HG02610 (cell line): ENCODE results near the gene USP22.

ENCODE experiments used
- ATAC-seq: cut with Tn5 transposase; IDR thresholded peaks from one replicate; pipeline ENCODE4 v1.9.1; 2021; ENCODE audit warnings: mild to moderate bottlenecking, moderate library complexity; ENCODE audit not compliant: unreplicated experiment

USP22 gene

DNA sequence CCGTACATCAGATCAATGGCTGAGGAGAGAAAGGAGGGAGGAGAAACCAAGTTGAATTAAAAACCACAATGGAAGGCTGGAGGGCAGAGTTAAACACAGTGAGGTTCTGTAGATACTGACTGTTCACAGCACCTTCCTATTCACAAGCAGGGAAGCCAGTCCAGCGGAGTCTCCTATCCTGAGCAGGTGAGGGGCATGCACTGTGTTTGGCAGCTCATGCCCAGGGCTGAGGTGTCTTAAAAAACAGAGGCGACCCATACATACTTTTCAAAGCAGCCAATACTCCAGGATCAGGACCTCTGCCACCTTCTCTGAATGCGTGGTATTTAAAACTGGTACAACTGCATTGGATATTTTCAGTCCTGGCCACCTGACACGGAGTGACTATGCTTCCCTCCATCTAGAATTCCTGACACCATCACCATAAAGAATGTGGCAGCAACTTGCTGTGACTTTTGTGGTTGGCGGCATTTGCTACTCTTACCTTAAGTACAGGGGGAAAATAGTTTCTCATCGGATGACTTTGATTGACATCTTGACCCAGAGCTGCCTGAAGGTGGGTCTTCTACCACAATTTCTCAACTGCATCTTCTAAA lies 21.5 kb downstream of the USP22 start:
- ATAC-seq: no peak

DNA sequence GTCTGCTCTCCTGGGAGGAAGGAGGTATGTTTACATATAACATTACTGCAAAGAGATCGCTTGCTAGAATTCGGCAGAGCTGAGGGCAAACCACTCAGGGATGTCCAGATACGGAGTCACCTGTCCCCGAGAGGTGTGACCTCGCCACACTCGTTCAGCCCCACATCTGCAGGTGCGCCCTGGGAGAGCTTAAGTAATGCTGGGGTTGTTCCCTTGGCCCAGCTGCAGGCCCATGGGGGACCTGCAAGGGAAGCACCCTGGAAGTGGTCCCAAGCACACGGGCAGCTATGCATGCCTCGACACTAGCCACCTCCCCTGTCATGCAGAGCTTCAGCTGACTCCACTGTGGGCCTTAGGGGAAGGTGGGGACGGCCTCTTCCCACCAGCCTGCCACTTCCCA lies 22.2 kb downstream of the USP22 start:
- ATAC-seq: no peak

DNA sequence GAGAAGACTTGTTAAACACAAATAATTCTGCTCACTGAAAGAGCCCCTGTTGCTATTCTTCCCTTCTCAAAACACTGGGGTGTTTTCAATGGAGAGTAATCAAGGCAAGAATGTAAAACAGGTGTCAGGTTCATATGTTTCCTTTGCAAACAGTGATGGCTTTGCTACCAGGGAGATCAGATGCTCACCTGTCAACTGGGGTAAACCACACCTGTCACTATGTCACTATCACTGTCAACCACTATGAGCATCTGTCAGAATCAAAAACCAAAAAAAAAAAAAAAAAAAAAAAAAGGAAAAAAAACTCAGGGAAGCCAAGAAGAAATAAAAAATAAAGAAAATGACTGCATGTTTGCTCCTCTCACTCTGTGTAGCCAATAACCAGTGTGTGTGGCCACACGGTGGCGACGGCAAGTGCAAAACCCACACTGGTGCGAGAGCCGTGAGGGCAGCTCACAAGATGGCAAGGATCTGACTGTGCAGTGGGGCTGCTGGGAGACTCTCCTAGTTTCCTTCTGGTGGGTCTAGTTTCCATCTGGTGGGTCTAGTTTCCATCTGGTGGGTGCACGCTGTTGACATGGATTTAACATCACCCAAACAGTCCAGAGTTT lies 22.7 kb downstream of the USP22 start:
- no peak for ATAC-seq

- no peak for ATAC-seq
Measured at GRCh38 chr17:21018894-21019293, 23.9 kb downstream of the USP22 start.

DNA sequence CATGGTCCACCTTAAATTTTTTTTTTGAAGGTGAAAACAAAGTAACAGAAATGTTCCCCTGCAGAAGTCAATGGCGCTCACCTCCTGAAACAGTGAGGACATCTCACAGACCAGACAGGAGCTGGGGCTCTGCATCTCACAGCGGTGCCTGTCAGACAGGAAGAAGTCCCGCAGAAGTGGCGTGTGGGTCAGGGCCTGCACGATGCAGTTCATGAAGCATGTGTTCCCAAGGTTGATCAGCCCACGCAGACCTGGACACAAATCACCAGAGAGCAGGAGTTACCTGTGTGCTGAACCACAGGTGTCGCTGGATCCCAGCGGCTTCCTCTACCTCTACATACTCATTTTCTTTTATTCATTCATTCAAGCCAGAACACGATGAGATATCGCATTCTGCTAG lies 24.9 kb downstream of the USP22 start:
- ATAC-seq: no peak

- ATAC-seq: no peak
Measured at GRCh38 chr17:21017256-21017655, 25.6 kb downstream of the USP22 start.

DNA sequence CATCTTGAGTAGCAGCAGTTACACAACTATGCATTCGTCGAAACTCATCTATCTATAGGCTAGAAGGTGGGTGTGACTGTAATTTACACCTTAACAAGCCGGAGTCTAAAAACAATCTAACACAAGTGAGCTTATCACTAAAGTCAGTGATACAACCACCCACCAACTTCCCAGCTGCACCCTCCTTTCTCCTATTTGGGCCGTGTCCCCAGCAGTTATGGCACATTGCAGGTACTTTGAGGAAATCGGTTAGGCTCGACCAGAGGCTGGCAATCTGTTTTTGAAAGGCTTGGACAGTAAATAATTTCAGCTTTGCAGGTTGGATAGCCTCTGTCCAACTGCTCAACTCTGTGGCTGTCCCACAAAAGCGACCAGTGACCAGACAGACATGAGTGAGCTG lies 26.0 kb downstream of the USP22 start:
- ATAC-seq: no peak

DNA sequence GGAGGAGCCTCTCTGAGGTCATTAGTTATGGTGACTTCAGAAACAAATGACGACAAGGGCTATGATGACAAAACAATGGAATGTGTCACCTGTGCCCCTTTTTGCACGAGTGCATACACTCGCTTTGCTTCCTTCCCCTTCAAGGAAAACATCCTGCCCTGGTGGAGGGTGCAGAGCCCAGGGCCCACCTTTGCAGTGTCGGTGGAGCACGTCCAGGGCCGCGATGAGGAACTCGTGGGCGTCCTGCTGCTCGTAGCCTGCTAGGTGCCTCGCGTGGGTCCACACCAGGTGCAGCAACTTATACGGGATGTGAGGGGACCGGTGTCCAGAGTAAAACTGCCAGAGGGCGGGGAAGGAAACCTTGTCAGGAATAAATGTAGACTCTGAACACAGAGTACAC lies 27.2 kb downstream of the USP22 start:
- ATAC-seq: no peak

DNA sequence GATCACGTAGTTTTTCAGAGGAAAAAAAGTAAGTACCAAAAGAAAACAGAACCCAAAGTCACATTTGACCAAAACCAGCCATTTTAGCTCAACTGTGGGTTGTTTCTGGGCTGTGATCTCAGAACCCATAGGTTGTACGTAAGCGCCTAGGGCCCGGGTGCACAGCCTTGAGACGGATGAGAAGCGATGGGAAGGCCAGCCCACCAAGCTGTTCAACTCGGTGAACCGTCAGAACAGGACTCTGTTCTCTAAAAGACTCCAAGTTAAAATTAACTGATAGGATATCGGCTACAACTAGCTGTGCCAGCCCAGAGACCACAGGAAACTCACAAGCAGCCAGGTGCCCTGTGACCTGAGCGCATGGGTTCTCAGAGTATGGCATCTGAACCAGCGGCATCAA lies 28.3 kb downstream of the USP22 start:
- no peak for ATAC-seq

DNA sequence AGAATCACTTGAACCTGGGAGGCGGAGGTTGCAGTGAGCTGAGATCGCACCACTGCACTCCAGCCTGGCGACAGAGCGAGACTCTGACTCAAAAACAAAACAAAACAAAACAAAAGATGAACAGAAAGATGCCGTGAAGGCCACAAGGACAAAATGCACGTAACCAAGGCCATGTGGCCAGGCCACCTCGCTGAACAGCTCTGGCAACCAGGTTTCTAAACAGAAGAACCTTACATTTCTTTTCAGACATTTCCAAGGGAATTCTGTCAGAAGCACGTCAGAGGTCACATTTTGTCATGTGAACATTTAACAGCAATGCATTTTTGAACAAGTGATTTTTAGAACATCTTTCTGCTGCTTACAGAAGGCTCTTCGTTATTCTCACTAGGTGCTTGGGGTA lies 28.8 kb downstream of the USP22 start:
- no peak for ATAC-seq

DNA sequence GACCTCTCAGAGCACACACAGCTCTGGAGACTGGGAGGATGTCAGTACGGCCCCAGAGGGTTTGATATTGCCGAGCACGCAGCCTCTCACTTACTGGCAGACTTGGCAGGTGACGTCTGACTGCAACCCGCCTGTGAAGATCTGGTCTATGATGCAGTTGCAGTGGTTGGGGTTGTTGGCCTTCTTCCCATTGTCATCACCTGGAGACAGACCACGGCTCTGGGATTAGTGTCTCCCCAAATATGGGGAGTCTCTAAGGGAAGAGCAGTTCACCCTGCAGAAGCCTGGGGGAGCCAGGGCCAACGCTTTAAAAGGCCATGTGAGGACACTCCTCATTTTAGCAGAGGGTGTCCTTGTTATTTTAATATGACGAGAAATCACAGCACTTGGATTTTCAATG lies 30.1 kb downstream of the USP22 start:
- ATAC-seq: no peak

GRCh38 chr17:21010705-21011596 lies 31.9 kb downstream of the USP22 start:
- ATAC-seq: no peak

DNA sequence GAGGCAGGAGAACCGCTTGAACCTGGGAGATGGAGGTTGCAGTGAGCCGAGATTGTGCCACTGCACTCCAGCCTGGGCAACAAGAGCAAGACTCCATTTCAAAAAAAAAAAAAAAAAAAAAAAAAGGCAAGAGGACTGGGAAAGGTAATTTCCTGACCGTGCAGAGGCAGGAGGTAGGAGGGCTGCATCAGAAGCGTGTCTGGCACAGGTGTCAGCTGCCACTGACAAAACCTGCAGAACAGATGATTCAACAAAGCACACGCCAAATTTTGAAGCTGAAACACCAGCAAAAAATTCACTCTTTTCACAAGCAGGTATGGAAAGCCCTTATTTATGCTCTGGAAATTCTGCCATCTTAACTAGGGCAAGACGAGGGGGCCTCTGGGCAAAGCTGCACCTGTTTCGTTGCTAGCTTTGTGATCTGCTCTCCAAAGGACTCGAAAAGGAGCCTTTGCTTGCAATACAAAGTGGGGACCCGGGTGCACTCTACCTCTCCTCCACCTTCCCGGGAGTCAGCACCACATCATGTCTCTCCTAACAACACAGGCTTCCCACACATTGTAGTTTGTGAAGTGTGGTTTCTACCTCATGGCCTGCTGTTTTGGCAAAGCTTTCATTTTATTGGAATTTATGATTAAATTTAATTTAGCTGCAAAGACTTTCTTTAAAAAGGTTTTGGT lies 33.7 kb downstream of the USP22 start:
- ATAC-seq: no peak

- no peak for ATAC-seq
Measured at GRCh38 chr17:21008160-21008915, 34.5 kb downstream of the USP22 start.

GRCh38 chr17:21007646-21008045 lies 35.2 kb downstream of the USP22 start:
- no peak for ATAC-seq

DNA sequence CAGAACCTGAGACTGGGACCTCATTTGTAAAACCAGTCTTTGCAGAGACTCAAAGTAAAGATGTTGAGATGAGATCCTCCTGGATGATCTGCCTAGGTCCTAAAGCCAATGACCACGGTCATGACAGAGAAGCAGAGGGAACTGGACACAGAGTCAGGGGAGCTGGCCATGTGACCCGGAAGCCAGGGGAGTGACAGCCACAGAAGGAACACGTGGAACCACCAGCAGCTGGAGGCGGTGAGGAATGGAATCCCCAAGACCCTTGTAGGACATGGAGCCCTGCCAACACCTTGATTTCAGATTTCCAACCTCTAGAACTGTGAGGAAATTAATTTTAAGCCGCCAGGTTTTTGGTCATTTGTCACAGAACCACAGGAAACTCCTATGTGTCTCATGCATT lies 37.0 kb downstream of the USP22 start:
- ATAC-seq: no peak

- ATAC-seq: no peak
Measured at GRCh38 chr17:21005367-21005766, 37.4 kb downstream of the USP22 start.

DNA sequence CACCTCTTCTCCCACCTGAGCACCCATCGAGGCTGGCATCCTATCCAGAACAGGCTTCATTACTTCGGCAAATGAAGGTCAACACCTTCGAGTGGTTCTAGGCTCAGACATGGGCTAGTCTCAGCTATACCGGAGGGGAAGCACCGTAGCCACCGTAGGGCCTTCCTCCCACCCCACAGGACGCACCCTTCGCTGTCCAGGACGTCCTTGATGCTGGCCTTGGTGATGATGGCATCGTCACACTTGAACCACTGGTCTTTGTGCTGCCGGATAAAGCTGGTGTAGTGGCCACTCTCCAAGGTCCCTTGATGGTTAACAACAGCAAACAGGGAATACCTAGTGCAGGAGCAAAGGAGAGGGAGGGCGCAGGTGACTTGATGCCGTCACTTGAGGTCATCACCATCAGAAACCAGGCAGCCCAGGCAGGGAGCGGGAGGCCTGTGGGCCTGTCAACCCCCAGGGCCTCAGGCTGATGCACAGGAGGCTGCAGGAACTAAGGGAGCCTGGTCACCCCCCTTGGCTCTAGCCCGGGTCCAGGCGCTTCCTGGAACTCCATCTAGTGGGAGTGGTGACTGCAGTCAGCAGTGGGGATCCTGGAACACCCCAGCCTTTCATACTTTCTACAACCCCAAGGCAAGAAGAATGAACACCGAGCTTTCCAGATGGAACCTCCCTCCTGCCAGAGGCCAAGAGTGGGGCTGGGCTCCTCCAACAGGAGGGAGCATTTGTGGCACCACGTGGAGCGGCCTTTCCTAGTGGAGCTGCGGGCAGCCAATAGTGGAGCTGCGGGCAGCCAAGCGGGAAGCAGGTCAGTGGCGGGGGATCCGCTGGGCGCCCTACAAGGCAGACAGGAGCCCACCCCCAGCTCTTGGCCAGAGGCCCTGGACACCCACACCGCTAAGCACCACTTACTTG lies 38.5 kb downstream of the USP22 start:
- ATAC-seq: no peak

DNA sequence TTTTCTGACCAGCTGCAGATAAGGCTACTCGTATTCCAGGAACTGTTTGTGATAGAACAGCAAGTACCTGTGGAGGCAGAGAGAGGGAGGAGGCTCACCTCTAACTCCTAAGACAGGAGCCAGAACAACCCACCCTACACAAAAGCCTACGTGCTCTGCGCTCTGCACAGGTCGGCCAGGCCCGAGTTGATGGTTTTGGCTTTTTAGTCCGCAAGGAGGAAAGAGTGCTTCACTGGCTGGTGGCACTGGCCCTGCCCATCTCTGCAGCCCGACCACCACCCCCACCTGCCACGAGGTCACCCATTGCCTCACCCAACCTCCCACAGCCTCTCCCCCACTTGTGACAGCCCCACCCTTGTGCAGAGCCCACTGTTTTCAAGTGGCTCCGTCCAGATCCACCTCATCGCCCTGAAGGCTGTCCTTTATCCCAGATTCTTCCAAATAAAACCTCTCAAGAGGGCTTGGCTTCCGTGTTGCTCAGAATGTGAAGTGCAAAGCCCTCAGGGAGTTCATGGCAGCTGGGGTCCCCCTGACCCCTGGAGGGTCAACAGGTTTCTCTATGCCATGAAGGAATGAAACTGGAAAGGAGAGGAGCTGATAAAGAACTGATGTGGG lies 39.7 kb downstream of the USP22 start:
- ATAC-seq: no peak
